Activated T-cell treated with anti-CD3 and anti-CD28 coated beads for 24 hours (primary cell): ENCODE data around the gene NAPA.

ENCODE experiments used
- DNase-seq: peaks from one replicate; pipeline ENCODE4 v3.0.0-alpha.2; 2020; ENCODE audit warnings: low read depth

The NAPA gene

GRCh38 chr19:47514869-47515588 lies at the start of gene NAPA:
TSS of gene NAPA (minus strand) at chr19:47515063. CDS start at chr19:47514940, 123 bp downstream.
- DNase-seq: peak; percentile 100

- no peak for DNase-seq
Observed at GRCh38 chr19:47564081-47564480, 49.2 kb upstream of the NAPA start.

- no peak for DNase-seq
Observed at GRCh38 chr19:47561440-47562057, 46.7 kb upstream of the NAPA start.

- DNase-seq: no peak
Observed at GRCh38 chr19:47560999-47561398, 46.1 kb upstream of the NAPA start.

GRCh38 chr19:47550129-47550528 lies 35.3 kb upstream of the NAPA start:
- no peak for DNase-seq

- DNase-seq: no peak
Observed at GRCh38 chr19:47549261-47549862, 34.5 kb upstream of the NAPA start.

DNA sequence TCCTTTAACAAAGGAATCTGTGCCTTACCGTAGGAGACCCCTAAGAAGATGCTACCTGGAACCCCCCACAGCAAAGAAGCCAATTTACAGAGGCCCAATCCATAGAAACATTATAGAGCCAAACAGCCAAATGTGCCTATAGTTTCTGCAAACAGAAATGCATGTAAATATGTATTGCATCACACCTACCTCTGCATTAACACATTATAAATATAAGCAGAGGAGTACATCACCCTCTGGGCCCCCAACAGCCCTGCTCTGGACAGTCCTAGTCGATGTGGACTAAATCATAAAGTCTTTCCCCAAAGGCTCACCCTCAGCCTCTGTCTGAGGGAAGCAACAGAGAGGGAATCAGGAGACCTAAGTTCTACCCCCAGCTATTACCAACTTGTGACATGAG lies 32.3 kb upstream of the NAPA start:
- DNase-seq: no peak

- DNase-seq: no peak
Observed at GRCh38 chr19:47545061-47545948, 30.4 kb upstream of the NAPA start.

DNA sequence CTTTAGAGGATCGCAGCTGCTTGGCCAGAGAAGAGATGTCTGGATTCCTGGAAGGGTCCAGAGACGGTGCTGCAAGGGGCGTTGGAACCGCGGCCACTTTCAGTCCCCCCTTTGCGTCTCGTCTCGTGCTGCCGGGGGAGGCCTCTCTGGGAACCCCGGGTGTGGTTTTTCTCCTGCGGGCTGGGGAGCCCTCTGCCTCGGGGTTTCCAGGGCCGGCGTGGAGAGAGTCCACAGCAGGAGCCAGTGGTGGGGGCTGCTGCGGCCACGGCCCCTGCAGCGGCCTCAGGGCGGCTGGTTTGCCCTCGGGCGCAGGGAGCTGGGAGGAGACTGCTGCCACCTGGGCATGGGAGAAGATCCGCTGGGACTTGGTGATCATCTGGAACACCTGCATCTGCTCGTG lies 29.6 kb upstream of the NAPA start:
- DNase-seq: no peak

- DNase-seq: no peak
Observed at GRCh38 chr19:47544075-47544474, 29.2 kb upstream of the NAPA start.

DNA sequence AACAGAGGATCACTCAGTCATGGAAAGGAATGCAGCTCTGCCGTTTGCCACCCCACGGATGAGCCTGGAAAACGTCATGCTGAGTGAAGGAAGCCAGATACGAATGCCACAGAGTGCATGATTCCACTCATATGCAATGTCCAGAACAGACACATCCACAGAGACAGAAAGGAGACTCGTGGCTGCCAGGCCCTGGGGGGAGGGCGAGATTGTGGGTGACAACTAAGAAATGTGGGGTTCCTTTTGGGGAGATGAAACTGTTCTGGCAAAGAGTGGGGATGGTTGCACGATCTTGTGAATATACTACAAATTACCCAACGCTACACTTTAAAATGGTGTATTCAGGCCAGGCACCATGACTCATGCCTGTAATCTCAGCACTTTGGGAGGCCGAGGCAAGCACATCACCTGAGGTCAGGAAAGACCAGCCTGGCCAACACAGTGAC lies 27.2 kb upstream of the NAPA start:
- no peak for DNase-seq

DNA sequence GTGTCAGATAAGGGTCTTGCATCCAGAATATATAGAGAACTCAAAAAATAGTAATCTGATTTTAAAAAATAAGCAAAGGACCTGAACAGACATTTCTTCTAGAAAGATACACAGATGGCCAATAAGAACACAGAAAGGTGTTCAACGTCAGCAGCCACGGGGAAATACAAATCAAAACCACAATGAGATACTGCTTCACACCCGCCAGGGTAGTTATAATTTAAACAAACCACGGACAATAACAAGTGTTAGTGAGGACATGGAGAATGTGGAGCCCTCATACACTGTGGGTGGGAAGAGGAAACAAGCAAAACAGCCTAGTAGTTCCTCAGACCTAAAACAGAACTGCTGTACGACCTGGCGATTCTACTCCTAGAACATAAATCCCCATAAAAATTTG lies 26.7 kb upstream of the NAPA start:
- no peak for DNase-seq

GRCh38 chr19:47540748-47541147 lies 25.9 kb upstream of the NAPA start:
- DNase-seq: no peak

DNA sequence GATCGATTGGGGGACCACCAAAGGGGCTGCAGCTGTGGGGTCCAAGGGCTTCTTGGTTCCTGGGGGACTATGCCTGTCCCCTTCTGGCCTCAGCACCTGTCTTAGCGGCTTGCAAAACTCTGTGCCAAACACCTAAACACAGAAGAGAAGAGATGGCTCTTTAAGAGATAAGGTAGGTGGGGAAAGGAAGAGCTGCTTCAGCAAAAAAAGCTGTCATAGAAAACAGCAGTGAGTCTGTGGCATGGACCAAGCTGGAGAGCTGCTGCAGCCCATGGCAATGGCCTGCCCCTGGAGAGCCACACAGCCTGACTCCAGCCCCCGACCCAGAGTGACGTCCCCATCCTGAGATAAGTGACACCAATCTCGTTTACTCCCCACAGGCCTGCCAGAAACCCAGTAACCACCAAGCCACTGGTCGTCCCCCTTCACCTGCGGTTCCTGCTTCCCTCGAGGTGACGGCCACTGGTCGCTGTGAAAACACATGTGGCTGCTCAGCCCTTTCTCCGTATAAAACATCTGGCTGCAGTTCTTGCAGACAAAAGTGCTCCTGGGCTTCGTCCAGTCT lies 25.0 kb upstream of the NAPA start:
- no peak for DNase-seq

GRCh38 chr19:47538812-47539211 lies 23.9 kb upstream of the NAPA start:
- no peak for DNase-seq

- no peak for DNase-seq
Observed at GRCh38 chr19:47537493-47537892, 22.6 kb upstream of the NAPA start.

DNA sequence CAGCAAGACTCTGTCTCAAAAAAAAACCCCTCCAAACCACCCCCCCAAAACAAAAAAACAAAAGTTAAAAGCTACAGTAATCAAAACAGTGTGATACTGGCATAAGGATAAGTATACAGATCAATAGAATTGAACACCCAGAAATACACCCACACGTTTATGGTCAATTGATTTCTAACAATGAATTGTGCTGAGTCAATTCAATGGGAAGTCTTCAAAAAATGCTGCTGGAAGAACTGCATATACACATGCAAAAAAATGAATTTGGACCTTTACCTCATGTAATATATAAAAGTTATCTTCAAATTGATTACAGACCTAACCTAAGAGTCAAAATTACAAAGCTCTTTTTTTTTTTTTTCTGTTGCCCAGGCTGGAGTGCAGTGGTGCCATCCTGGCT lies 19.8 kb upstream of the NAPA start:
- no peak for DNase-seq

DNA sequence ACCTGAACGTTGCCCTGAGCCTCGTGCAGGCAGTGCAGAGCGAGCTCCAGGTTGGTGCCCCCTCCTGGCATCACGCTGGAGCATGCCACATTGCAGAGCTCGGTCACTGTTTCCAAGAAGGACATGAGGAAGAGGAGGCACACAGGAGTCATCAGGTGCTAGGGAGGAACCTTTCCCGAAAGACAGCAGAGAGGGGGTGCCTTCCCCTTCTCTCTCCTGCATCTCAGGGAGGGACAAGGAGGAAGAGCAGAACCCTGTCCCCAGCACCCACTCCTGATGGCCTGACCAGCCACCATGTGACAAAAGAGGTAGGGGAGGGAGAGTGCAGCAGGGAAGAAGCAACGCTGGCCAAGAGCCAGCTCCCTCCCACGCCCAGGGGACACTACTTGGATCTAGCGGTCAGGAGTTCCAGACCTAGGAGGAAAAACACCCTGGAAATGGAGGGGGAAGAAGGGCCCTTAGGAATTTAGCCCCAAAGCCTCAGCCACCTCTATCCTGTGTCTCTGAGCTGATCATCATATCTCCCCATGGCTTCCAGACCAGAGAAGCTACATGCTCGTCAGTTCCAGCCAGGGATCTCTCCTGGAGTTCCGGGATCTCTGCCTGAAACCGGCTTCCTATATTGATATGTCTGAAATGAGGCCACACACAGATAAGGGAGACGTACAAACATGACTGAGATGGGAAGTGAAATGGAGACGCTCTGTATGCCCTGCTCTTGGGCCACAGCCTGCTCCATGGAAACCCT lies 17.0 kb upstream of the NAPA start:
- DNase-seq: no peak

DNA sequence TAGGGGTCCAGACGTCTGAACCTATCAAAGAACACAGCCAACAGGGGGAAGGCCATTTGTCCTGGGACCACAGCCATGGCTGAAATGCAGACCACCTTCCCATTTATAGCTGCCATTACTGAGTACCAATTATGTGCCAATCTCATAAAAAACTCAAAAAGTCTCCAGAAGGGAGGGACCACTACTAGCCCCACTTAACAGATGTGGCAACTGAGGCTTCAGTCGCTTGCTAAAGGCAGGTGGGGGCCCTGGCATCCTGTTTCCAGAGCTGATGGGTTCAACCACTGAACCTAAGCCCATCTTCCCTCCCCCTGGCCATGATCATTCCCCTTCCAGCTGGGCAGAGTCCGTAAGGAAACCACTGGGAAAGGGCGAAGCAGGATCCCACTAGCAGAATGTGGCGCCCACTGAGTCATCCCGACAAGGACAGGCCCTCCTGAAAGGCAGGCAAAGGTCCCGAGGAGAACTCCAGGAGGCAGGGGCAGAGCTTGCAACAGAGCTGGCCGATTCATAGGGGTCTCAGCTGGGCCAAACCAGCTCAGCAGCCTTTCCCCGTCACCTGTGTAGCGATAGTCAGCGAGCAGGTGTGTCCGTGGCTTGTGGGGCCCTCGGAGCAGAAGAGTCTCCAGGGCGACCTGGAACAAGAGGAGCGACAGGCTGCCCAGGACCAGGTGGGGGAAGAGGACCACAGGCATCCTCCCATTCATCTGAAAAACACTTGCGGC lies 14.3 kb upstream of the NAPA start:
- no peak for DNase-seq

GRCh38 chr19:47526798-47527197 lies 11.9 kb upstream of the NAPA start:
- DNase-seq: no peak

- no peak for DNase-seq
Observed at GRCh38 chr19:47523473-47523872, 8.6 kb upstream of the NAPA start.
